VCaP (cell line): ENCODE measurements around the gene EWSR1.

ENCODE experiments used
- H3K27ac ChIP-seq: fragments of 450-650 bp; 2 replicates; pipeline ENCODE4 v1.5.1; 2017
- CTCF ChIP-seq: fragments of 450-650 bp; conservative IDR thresholded peaks from 2 replicates; pipeline ENCODE4 v1.5.1; 2017; ENCODE audit warnings: mild to moderate bottlenecking, moderate library complexity

The EWSR1 gene

GRCh38 chr22:29315286-29316140 is 47.4 kb downstream of the EWSR1 start, which contains the start of gene RASL10A:
TSS of gene RASL10A (minus strand) at chr22:29315697. CDS start at chr22:29315246, 451 bp downstream.
- no peak for TF ChIP-seq CTCF
- no peak within 1 kb of the TSS for H3K27ac ChIP-seq

GRCh38 chr22:29316141-29316828 is 48.2 kb downstream of the EWSR1 start:
- H3K27ac ChIP-seq: no peak overlapping the region
- TF ChIP-seq CTCF: no peak

- TF ChIP-seq CTCF: no peak
- H3K27ac ChIP-seq: no peak overlapping the region
These were observed 49.9 kb downstream of the EWSR1 start for GRCh38 chr22:29317827-29318454.

- H3K27ac ChIP-seq: no peak overlapping the region
- TF ChIP-seq CTCF: no peak
These were observed 51.0 kb downstream of the EWSR1 start for GRCh38 chr22:29319072-29319471.

GRCh38 chr22:29320546-29320945 is 52.5 kb downstream of the EWSR1 start:
- no peak overlapping the region for H3K27ac ChIP-seq
- peak; percentile 58 for TF ChIP-seq CTCF

GRCh38 chr22:29323641-29324040 is 55.6 kb downstream of the EWSR1 start:
- TF ChIP-seq CTCF: no peak
- no peak overlapping the region for H3K27ac ChIP-seq

GRCh38 chr22:29325356-29325755 is 57.3 kb downstream of the EWSR1 start:
- no peak overlapping the region for H3K27ac ChIP-seq
- TF ChIP-seq CTCF: no peak
